ENCODE data around the gene C10orf53. TPM values are rescaled to one million over a fixed set of nuclear protein-coding genes. Genes with fewer than 3 reads are reported as not detected.

C10orf53 gene
- total and polyA plus RNA-seq, 2 experiments from 2014 or later, result not detected

GRCh38 chr10:49662169-49662830, 17.2 kb upstream of the C10orf53 start:
- WGBS, 2 experiments (ENCODE audit: low coverage in 1 of 2, low lambda C conversion rate in 2 of 2, missing lambda C conversion rate in 2 of 2), result 47 to 49% methylated on average over 15 of the region's 15 CpGs
- Histone ChIP-seq H3K9me2 (ENCODE audit: insufficient read depth) (no peaks in the 10 kb centered on the region), H3K9me3 (ENCODE audit: low read depth) (peaks cover 4% of the 10 kb centered on the region), H2AFZ (no peak overlapping the region), H3K4me1 (ENCODE audit: insufficient read depth) (no peaks in the 10 kb centered on the region), H3K27ac (no peak overlapping the region), H3F3A (ENCODE audit: insufficient read depth) (no peaks in the 10 kb centered on the region), H3K79me2 (ENCODE audit: insufficient read depth) (no peaks in the 10 kb centered on the region), H3K27me3 (replicated peaks; ENCODE audit: insufficient read depth) (peaks cover 44% of the 10 kb centered on the region), H3K4me3 (no peak overlapping the region), H4K20me1 (ENCODE audit: insufficient read depth) (no peaks in the 10 kb centered on the region), H3K4me2 (ENCODE audit: unreplicated experiment) (no peak overlapping the region), H3K36me3 (ENCODE audit: low read depth) (no peaks in the 10 kb centered on the region), H3K9ac (no peak overlapping the region)
- DNase-seq, result no peak
- in situ Hi-C loops (cut with MboI), result no loop called here
- TF ChIP-seq EZH2phosphoT487 (IDR thresholded peaks at IDR 0.05; ENCODE audit: insufficient read depth, low read depth) (no peak), EZH2 (IDR thresholded peaks at IDR 0.05; ENCODE audit: insufficient read depth, poor library complexity, severe bottlenecking) (no peak)

- H4K20me1 ChIP-seq (ENCODE audit: insufficient read depth), result no peaks in the 10 kb centered on the region
- H3K9ac ChIP-seq, result no peak overlapping the region
- no peak for TF ChIP-seq EZH2 (IDR thresholded peaks at IDR 0.05; ENCODE audit: insufficient read depth, poor library complexity, severe bottlenecking)
- no peak for TF ChIP-seq EZH2phosphoT487 (IDR thresholded peaks at IDR 0.05; ENCODE audit: insufficient read depth, low read depth)
- DNase-seq, result no peak
- peaks cover 52% of the 10 kb centered on the region for H3K27me3 ChIP-seq (replicated peaks; ENCODE audit: insufficient read depth)
- no peaks in the 10 kb centered on the region for H3K36me3 ChIP-seq (ENCODE audit: low read depth)
- peaks cover 4% of the 10 kb centered on the region for H3K9me3 ChIP-seq (ENCODE audit: low read depth)
- no peaks in the 10 kb centered on the region for H3K79me2 ChIP-seq (ENCODE audit: insufficient read depth)
- in situ Hi-C loops (cut with MboI), result no loop called here
- H3K4me3 ChIP-seq, result no peak overlapping the region
- 25 to 31% methylated on average over 6 of the region's 6 CpGs for WGBS, 2 experiments (ENCODE audit: low coverage in 1 of 2, low lambda C conversion rate in 2 of 2, missing lambda C conversion rate in 2 of 2)
- H3K4me2 ChIP-seq (ENCODE audit: unreplicated experiment), result no peak overlapping the region
- H3K4me1 ChIP-seq (ENCODE audit: insufficient read depth), result no peaks in the 10 kb centered on the region
- H3F3A ChIP-seq (ENCODE audit: insufficient read depth), result no peaks in the 10 kb centered on the region
- H3K27ac ChIP-seq, result no peak overlapping the region
- no peak overlapping the region for H2AFZ ChIP-seq
- no peaks in the 10 kb centered on the region for H3K9me2 ChIP-seq (ENCODE audit: insufficient read depth)
Measured at GRCh38 chr10:49663596-49663995, 15.9 kb upstream of the C10orf53 start.

- no peak overlapping the region for H3K27ac ChIP-seq
- no peak overlapping the region for H3K9ac ChIP-seq
- in situ Hi-C loops (cut with MboI), result no loop called here
- no peaks in the 10 kb centered on the region for H3K4me1 ChIP-seq (ENCODE audit: insufficient read depth)
- no peaks in the 10 kb centered on the region for H3K9me2 ChIP-seq (ENCODE audit: insufficient read depth)
- WGBS, 2 experiments (ENCODE audit: low coverage in 1 of 2, low lambda C conversion rate in 2 of 2, missing lambda C conversion rate in 2 of 2), result 33 to 40% methylated on average over 7 of the region's 7 CpGs
- no peak overlapping the region for H3K4me3 ChIP-seq
- no peaks in the 10 kb centered on the region for H4K20me1 ChIP-seq (ENCODE audit: insufficient read depth)
- no peaks in the 10 kb centered on the region for H3K36me3 ChIP-seq (ENCODE audit: low read depth)
- no peak for DNase-seq
- no peaks in the 10 kb centered on the region for H3F3A ChIP-seq (ENCODE audit: insufficient read depth)
- no peak overlapping the region for H2AFZ ChIP-seq
- TF ChIP-seq EZH2phosphoT487 (IDR thresholded peaks at IDR 0.05; ENCODE audit: insufficient read depth, low read depth) (no peak), EZH2 (IDR thresholded peaks at IDR 0.05; ENCODE audit: insufficient read depth, poor library complexity, severe bottlenecking) (no peak)
- H3K9me3 ChIP-seq (ENCODE audit: low read depth), result no peaks in the 10 kb centered on the region
- no peak overlapping the region for H3K4me2 ChIP-seq (ENCODE audit: unreplicated experiment)
- peaks cover 56% of the 10 kb centered on the region for H3K27me3 ChIP-seq (replicated peaks; ENCODE audit: insufficient read depth)
- H3K79me2 ChIP-seq (ENCODE audit: insufficient read depth), result no peaks in the 10 kb centered on the region
Measured at GRCh38 chr10:49664006-49664841, 15.2 kb upstream of the C10orf53 start.

GRCh38 chr10:49664842-49665355, 14.6 kb upstream of the C10orf53 start:
- Histone ChIP-seq H2AFZ (no peak overlapping the region), H3K9ac (no peak overlapping the region), H3K4me1 (ENCODE audit: insufficient read depth) (no peaks in the 10 kb centered on the region), H4K20me1 (ENCODE audit: insufficient read depth) (no peaks in the 10 kb centered on the region), H3F3A (ENCODE audit: insufficient read depth) (no peaks in the 10 kb centered on the region), H3K4me2 (ENCODE audit: unreplicated experiment) (no peak overlapping the region), H3K79me2 (ENCODE audit: insufficient read depth) (no peaks in the 10 kb centered on the region), H3K36me3 (ENCODE audit: low read depth) (no peaks in the 10 kb centered on the region), H3K9me3 (ENCODE audit: low read depth) (no peaks in the 10 kb centered on the region), H3K9me2 (ENCODE audit: insufficient read depth) (no peaks in the 10 kb centered on the region), H3K27ac (no peak overlapping the region), H3K27me3 (replicated peaks; ENCODE audit: insufficient read depth) (peaks cover 63% of the 10 kb centered on the region), H3K4me3 (no peak overlapping the region)
- no peak for DNase-seq
- in situ Hi-C loops (cut with MboI), result no loop called here
- WGBS, 2 experiments (ENCODE audit: low coverage in 1 of 2, low lambda C conversion rate in 2 of 2, missing lambda C conversion rate in 2 of 2), result 23 to 36% methylated on average over 4 of the region's 4 CpGs
- TF ChIP-seq EZH2 (IDR thresholded peaks at IDR 0.05; ENCODE audit: insufficient read depth, poor library complexity, severe bottlenecking) (no peak), EZH2phosphoT487 (IDR thresholded peaks at IDR 0.05; ENCODE audit: insufficient read depth, low read depth) (no peak)

All from GM23248 (cell line).